ENCODE results near the gene SLC44A1.

- no peak for TF ChIP-seq TCF12 (IDR thresholded peaks at IDR 0.05)
- TF ChIP-seq TAF1 (IDR thresholded peaks at IDR 0.05; ENCODE audit: borderline replicate concordance, low read depth, low read length), result no peak
- no peak for TF ChIP-seq RAD21 (IDR thresholded peaks at IDR 0.05; ENCODE audit: low read length)
Measured at GRCh38 chr9:105354448-105354847, 110.0 kb downstream of the SLC44A1 start.
